Hematopoietic multipotent progenitor cell (in vitro differentiated cells): ENCODE data around the gene MRC1. TPM values are rescaled to one million over a fixed set of nuclear protein-coding genes. Genes with fewer than 3 reads are reported as not detected.
A peak's percentile ranks its signal among the peaks of the same experiment; 100 is the strongest.
"Not testable (repeated sequence)": the region's sequence is repeated elsewhere in the genome, so short reads cannot be mapped to it uniquely, and the experiment has no call there.

Source experiments
- DNase-seq, 3 donors: peaks; one replicate each; pipeline ENCODE4 v3.0.0-alpha.2; 2011 to 2015; ENCODE audit warnings: low read depth in 2 of 3, low spot score in 2 of 3
- total RNA-seq: library from RNA; depleted of rRNA; stranded (reverse); fragments of >200 nt; gene quantifications from one replicate; pipeline ENCODE4 v1.2.3, GENCODE V29; 2012

The MRC1 gene
- total RNA-seq, 1 donor = 0.27 TPM

- DNase-seq = no peak
Measured at GRCh38 chr10:17883621-17884020, 74.5 kb downstream of the MRC1 start.

GRCh38 chr10:17888189-17888588, 79.0 kb downstream of the MRC1 start:
- DNase-seq = no peak

GRCh38 chr10:17891435-17891834, 82.3 kb downstream of the MRC1 start:
- no peak for DNase-seq

GRCh38 chr10:17904564-17904963, 95.4 kb downstream of the MRC1 start:
- DNase-seq = no peak

GRCh38 chr10:17905491-17905890, 96.3 kb downstream of the MRC1 start:
- no peak for DNase-seq

GRCh38 chr10:17906002-17906401, 96.9 kb downstream of the MRC1 start:
- DNase-seq = no peak

- DNase-seq = no peak
Measured at GRCh38 chr10:17907641-17908040, 98.5 kb downstream of the MRC1 start.

GRCh38 chr10:17910125-17910789, 101.1 kb downstream of the MRC1 start:
- DNase-seq = peak in 2 of 3 donors; percentile 47 to 73

GRCh38 chr10:17912754-17913153, 103.6 kb downstream of the MRC1 start:
- DNase-seq = no peak

GRCh38 chr10:17913604-17914003, 104.5 kb downstream of the MRC1 start:
- no peak for DNase-seq

- DNase-seq = no peak
Measured at GRCh38 chr10:17914169-17915045, 105.3 kb downstream of the MRC1 start.

GRCh38 chr10:17915181-17915580, 106.0 kb downstream of the MRC1 start:
- DNase-seq = no peak

GRCh38 chr10:17918187-17918903, 109.2 kb downstream of the MRC1 start:
- DNase-seq = no peak

- no peak for DNase-seq
Measured at GRCh38 chr10:17921378-17921777, 112.2 kb downstream of the MRC1 start.

GRCh38 chr10:17923728-17924127, 114.6 kb downstream of the MRC1 start:
- no peak for DNase-seq

GRCh38 chr10:17943033-17943745, 134.0 kb downstream of the MRC1 start:
- no peak for DNase-seq

- not testable (repeated sequence) for DNase-seq
Measured at GRCh38 chr10:17950269-17950668, 141.1 kb downstream of the MRC1 start.

- no peak for DNase-seq
Measured at GRCh38 chr10:17950726-17951125, 141.6 kb downstream of the MRC1 start.

- peak in 1 of 3 donors; percentile 3 for DNase-seq
Measured at GRCh38 chr10:17951868-17952371, 142.8 kb downstream of the MRC1 start, which contains the start of gene SLC39A12. Gene SLC39A12 (plus strand): TSS chr10:17951918. CDS start chr10:17953277, 1,359 bp downstream.

GRCh38 chr10:17954372-17954771, 145.2 kb downstream of the MRC1 start:
- not testable (repeated sequence) for DNase-seq
